PFSK-1 (cell line): ENCODE data around the gene ZW10.

ENCODE experiments used
- POLR2AphosphoS5 ChIP-seq: IDR thresholded peaks from 2 replicates; pipeline ENCODE4 v1.6.1; 2012; ENCODE audit warnings: low read depth, mild to moderate bottlenecking, control low read depth, low read length, moderate library complexity
- REST ChIP-seq, 2 experiments: IDR thresholded peaks; 2 replicates each; pipeline versions ENCODE4 v1.6.1 to v1.8.0; 2011 to 2012; ENCODE audit warnings: low read depth in 2 of 2, low read length in 2 of 2, control low read depth in 1 of 2, inconsistent platforms in 1 of 2, mild to moderate bottlenecking in 1 of 2, moderate library complexity in 1 of 2; ENCODE audit not compliant: insufficient read depth in 1 of 2

- TF ChIP-seq POLR2AphosphoS5 (no peak), REST (IDR thresholded peaks at IDR 0.05; ENCODE audit: insufficient read depth in 1 of 2, low read depth in 2 of 2, low read length in 2 of 2) (no peak)
These were observed 48.7 kb downstream of the ZW10 start for GRCh38 chr11:113724778-113725177.
